Lower leg skin (tissue), 4 donors: Measurements from ENCODE around the gene ISLR. TPM values are rescaled to one million over a fixed set of nuclear protein-coding genes. Genes with fewer than 3 reads are reported as not detected.

ENCODE experiments used
- DNase-seq, 2 donors: peaks; one replicate each; pipeline ENCODE4 v3.0.0-alpha.2; 2019; ENCODE audit warnings: low spot score in 2 of 2
- H3K4me3 ChIP-seq: fragments of 200-600 bp; sonication (generic); 2 replicates; pipeline ENCODE4 v1.5.1; 2017; ENCODE audit warnings: mild to moderate bottlenecking, low read depth; ENCODE audit not compliant: poor library complexity, severe bottlenecking
- CTCF ChIP-seq, 3 donors: fragments of 450-650 bp; IDR thresholded peaks; one replicate each; pipeline ENCODE4 v1.5.1; 2016; ENCODE audit warnings: antibody characterized with exemption in 3 of 3, mild to moderate bottlenecking in 3 of 3, moderate library complexity in 2 of 3
- POLR2A ChIP-seq, 2 donors: fragments of 450-650 bp; IDR thresholded peaks; one replicate each; pipeline ENCODE4 v1.6.1; 2016 to 2017; ENCODE audit warnings: antibody characterized with exemption in 2 of 2, mild to moderate bottlenecking in 1 of 2, moderate library complexity in 1 of 2
- WGBS, 2 donors: methylation state at CpG; one replicate each; pipeline ENCODE4 v1.1.5; 2018; 5-methylcytosine and 5-hydroxymethylcytosine counted together
- intact Hi-C: fragments of 100-400 bp; cut with DNase I; formaldehyde crosslinking; loops from one replicate; pipeline ENCODE4 v1.15.0; 2023; ENCODE audit warnings: low total_unique reads
- total RNA-seq, 4 donors: library from RNA; depleted of rRNA; stranded (reverse); fragments of >200 nt; gene quantifications; one replicate each; pipeline ENCODE4 v1.1.0, GENCODE V29; 2016

Gene ISLR
- total RNA-seq, 4 donors from 2014 or later: 23.4 to 41.3 (median 26.1) TPM

DNA sequence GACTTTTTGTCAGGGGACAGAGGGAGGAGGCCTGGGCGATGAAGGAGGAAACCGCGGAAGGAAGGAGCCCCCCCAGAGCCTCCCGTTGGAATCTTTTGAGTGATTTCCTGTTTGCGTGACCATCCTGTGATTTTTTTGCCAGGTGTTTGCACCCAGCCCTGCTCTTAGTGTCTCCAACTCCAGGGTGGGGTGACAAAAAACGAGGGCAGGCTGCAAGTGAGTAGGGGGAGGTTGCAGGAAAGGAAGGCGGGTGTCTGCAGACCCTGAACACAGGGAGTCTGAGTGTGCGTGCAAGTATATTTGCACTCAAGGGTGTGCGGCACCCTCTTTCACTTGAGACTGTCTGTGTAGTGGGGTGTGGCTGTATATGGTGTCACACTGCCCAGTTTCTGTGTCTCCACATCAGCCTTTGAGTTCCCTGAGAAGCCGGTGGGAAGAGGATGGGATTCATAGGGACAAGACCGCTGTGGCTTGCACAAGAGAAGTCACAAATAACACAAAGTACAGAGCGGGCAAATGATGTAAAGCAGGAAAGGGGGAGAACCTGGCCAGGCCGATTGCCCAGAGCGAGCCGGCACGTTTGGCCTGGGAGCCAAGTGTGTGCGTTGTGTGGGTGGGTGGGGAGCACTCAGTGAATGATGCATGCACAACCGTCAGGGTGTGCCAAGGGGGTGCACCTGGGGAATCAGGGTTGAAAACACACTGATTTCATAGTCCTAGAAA lies 36.5 kb upstream of the ISLR start:
- WGBS, 2 donors: 10 to 13% methylated on average over 18 of the region's 18 CpGs
- TF ChIP-seq POLR2A (IDR thresholded peaks at IDR 0.05) (no peak), CTCF (IDR thresholded peaks at IDR 0.05) (no peak)
- no peak overlapping the region for H3K4me3 ChIP-seq
- no peak for DNase-seq
- intact Hi-C loops: no loop called here

DNA sequence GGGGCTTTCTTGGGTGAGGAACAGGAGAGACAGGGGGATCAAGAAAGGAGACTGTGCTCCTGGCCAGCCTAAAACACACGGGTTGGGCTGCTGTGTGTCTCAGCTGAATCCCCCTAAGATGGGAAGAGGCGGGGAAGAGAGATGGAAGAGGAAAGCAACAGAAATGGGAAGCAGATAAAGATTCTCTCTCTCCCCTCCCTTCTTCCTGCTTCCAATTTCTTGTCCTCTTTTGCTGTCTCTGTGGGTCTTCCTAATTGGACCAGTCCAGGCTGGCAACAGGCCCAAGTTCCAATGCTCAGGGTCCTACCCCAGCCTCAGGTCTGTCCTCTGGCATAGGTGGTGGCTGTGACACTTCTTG lies 36.0 kb upstream of the ISLR start:
- H3K4me3 ChIP-seq: no peak overlapping the region
- 54% methylated on average over 2 of the region's 2 CpGs for WGBS, 2 donors
- no peak for DNase-seq
- no peak for TF ChIP-seq POLR2A (IDR thresholded peaks at IDR 0.05)
- TF ChIP-seq CTCF (IDR thresholded peaks at IDR 0.05): no peak
- intact Hi-C loops: no loop called here

DNA sequence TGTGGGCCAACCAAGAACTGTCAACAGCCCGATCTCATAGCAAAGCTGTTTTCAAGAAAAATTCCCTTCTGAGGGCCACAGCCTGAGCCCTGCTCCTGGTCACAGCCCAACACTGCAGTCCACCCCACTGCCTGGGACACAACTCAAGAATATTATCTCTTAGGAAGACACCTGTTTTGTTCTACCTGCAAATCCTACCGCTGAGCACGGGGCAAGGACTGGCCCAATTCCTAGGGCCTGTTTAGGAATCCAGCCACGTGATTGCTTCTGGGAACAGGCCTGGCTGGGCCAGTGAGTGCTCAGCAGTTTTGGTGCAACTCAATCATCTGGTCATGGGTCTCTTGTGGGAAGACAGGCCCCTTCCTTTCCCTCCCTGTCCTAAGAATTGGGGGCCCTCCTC lies 34.9 kb upstream of the ISLR start:
- intact Hi-C loops: no loop called here
- 69 to 72% methylated on average over 4 of the region's 4 CpGs for WGBS, 2 donors
- no peak overlapping the region for H3K4me3 ChIP-seq
- no peak for TF ChIP-seq CTCF (IDR thresholded peaks at IDR 0.05)
- no peak for TF ChIP-seq POLR2A (IDR thresholded peaks at IDR 0.05)
- no peak for DNase-seq

- no peak for TF ChIP-seq CTCF (IDR thresholded peaks at IDR 0.05)
- TF ChIP-seq POLR2A (IDR thresholded peaks at IDR 0.05): no peak
- intact Hi-C loops: no loop called here
- H3K4me3 ChIP-seq: no peak overlapping the region
- WGBS, 2 donors: 91% methylated on average over 1 of the region's 1 CpG
- DNase-seq: no peak
These were observed 31.9 kb upstream of the ISLR start for GRCh38 chr15:74141591-74141990.

GRCh38 chr15:74144153-74144775 lies 29.2 kb upstream of the ISLR start:
- 76 to 77% methylated on average over 6 of the region's 6 CpGs for WGBS, 2 donors
- no peak for DNase-seq
- TF ChIP-seq CTCF (IDR thresholded peaks at IDR 0.05) (no peak), POLR2A (IDR thresholded peaks at IDR 0.05) (no peak)
- H3K4me3 ChIP-seq: no peak overlapping the region
- intact Hi-C loops: no loop called here
